ENCODE data around the gene MAGI2.

DNA sequence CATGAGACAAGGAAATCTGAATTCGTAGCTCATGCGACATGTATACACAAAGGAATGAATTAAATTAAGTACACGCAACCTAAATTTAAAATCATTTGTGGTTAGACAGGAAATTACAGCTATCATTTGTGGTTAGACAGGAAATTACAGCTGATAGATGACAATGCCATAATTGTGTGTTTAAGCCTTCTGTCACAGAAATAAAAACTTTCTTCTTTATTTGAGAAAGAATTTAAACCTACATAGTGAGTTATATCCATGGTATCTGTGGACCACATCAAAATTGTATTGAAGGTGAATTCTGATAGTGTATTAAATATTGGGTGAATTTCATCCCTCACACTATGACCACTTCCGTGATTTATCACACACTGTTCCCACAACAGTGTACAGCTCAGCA lies 362.9 kb downstream of the MAGI2 start:
- no peak for TF ChIP-seq EZH2 (IDR thresholded peaks at IDR 0.05; ENCODE audit: borderline replicate concordance, low read length)
- no peak for TF ChIP-seq CTCF (conservative IDR thresholded peaks at IDR 0.05 in 1 of 2, IDR thresholded peaks at IDR 0.05 in 1 of 2; ENCODE audit: extremely low read depth in 1 of 2, insufficient read depth in 1 of 2, low read depth in 1 of 2, low read length in 2 of 2)
